TTC549 (cell line): ENCODE results near the gene RHOC.

Experiments
- FAIRE-seq: peaks from 2 replicates; lab custom pipeline; 2012; peaks lifted over from hg19 to GRCh38; lab: Jason Lieb, UNC

The RHOC gene

GRCh38 chr1:112677501-112677900 lies 29.4 kb downstream of the RHOC start:
- no peak for FAIRE-seq

- no peak for FAIRE-seq
These were observed 30.4 kb downstream of the RHOC start for GRCh38 chr1:112676543-112676942.

- no peak for FAIRE-seq
These were observed 31.1 kb downstream of the RHOC start for GRCh38 chr1:112675728-112676381.

- FAIRE-seq: no peak
These were observed 31.8 kb downstream of the RHOC start for GRCh38 chr1:112674986-112675727.

- no peak for FAIRE-seq
These were observed 32.4 kb downstream of the RHOC start, which contains the start of gene MOV10 for GRCh38 chr1:112674440-112674985. Gene MOV10, plus strand, starts transcription at chr1:112674659. Its CDS starts 254 bp downstream, at chr1:112674913.

GRCh38 chr1:112673592-112674439 lies 33.1 kb downstream of the RHOC start:
- no peak for FAIRE-seq

- no peak for FAIRE-seq
These were observed 34.1 kb downstream of the RHOC start for GRCh38 chr1:112672842-112673241.

- FAIRE-seq: no peak
These were observed 34.9 kb downstream of the RHOC start for GRCh38 chr1:112672009-112672408.

GRCh38 chr1:112666946-112667345 lies 40.0 kb downstream of the RHOC start:
- FAIRE-seq: no peak

GRCh38 chr1:112665857-112666256 lies 41.1 kb downstream of the RHOC start:
- FAIRE-seq: no peak

GRCh38 chr1:112651205-112651604 lies 55.7 kb downstream of the RHOC start:
- FAIRE-seq: no peak
